ENCODE measurements around the gene B3GNT3.

B3GNT3 gene, protein sequence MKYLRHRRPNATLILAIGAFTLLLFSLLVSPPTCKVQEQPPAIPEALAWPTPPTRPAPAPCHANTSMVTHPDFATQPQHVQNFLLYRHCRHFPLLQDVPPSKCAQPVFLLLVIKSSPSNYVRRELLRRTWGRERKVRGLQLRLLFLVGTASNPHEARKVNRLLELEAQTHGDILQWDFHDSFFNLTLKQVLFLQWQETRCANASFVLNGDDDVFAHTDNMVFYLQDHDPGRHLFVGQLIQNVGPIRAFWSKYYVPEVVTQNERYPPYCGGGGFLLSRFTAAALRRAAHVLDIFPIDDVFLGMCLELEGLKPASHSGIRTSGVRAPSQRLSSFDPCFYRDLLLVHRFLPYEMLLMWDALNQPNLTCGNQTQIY
- total RNA-seq = 0.20 to 0.62 reads per million in 2 donors

DNA sequence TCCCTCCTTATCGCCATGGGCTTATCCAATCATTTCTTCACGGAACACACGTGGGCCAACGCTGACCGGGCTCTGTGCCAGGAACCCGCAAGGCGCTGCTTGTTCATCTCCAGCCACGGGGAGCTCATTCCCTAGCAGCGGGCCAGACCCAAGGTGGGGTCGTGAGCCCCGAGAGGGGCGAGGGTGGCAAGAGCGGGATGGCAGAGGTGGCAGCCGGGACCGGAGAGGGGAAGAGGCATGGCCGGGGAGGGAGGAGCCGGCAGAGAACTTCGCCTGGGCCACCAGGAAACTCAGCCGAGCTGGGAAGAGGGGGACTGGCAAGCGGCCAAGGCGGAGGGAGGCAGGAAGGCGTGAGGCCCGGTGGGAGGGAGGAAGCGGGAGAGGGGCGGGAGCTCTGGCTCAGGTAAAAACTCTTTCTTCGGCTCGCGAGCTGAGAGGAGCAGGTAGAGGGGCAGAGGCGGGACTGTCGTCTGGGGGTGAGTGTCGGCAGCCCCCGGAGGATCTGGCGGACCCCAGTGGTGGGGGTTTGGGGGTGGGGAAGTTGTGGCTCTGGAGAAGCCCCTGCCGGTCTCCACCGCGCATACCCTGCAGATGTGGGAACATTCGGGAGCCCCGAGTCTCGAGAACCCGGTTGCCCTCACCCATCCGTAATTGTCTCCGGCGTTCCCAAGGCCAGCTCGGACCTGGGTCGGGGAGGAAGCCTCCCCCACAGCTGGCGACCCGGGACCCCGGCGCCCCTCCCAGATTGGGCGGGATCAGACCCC is at the start of gene B3GNT3:
Gene B3GNT3 (plus strand): TSS at position 408 of the 764 bp plus-strand sequence. CDS start 12,670 bp downstream, outside the sequence.
- DNase-seq = no peak

DNA sequence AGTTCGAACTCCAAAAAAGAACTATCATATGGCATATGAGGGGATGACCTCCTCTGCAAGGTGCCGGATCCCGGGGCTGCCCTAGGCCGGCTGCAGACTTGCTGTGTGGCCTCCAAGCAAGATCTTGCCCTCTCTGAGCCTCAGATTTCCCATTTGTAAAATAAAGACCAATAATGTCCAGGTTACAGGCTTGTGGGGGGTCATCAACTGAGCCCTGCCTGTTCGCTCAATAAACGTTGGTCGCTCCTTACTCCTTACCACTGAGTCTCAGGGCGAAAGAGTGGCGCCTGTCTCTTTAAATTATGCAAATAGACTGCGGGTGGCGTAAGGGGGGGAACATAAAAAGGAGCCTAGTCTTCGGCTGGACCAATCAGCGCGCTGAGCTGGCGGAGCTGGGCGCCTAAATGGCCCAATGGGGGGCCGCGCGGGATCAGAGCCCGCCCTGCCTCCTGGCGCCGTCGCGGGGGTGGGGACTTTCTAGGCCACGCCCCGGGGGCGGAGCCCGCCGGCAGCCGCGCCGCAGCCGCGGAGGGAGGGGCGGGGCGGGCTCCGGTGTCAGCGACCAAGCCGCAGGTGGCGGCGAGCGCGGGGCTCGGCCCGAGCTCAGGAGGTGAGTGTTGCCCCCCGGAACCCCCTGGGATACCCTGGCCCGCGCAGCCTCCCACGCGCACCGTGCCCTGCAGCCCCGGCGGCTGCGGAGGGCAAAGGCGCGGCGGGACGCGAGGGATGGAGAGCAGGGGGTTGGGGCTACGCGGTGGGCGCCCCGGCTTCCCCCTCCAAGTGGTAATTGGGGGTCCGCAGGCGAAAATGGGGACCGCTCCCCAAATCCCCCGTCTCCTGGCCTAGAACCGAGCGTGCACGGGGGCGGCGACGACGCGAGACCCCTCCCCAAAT is 47.5 kb upstream of the B3GNT3 start:
- peak; percentile 89 to 97 (median 90) for DNase-seq

- DNase-seq = no peak
Observed at GRCh38 chr19:17748884-17749638, 45.9 kb upstream of the B3GNT3 start.

DNA sequence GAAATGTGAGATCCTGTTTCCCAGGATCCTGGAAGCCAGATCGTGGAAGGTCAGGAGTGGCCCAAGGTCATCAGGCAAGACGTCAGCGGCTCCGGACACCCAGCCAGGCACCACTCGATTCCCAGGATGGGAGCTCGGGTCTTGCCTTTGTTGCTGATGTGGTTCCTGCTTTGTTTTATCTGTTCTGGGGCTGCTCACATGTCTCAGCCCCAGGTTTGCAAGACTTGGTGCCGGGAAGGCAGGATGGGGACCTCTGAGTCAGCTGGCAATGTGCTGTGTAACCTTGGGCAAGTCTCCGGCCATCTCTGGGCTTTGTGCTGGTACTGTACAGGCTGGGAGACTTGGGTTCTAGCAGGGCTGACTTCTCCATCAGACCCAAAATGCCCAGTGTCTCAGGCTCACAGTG is 45.0 kb upstream of the B3GNT3 start:
- peak in 1 of 5 experiments; percentile 38 for DNase-seq

GRCh38 chr19:17751103-17751911 is 43.6 kb upstream of the B3GNT3 start, which contains the start of gene FCHO1:
FCHO1 (plus strand) TSS chr19:17751477; CDS start chr19:17755165, 3,688 bp downstream.
- DNase-seq = peak; percentile 71 to 95 (median 82)

DNA sequence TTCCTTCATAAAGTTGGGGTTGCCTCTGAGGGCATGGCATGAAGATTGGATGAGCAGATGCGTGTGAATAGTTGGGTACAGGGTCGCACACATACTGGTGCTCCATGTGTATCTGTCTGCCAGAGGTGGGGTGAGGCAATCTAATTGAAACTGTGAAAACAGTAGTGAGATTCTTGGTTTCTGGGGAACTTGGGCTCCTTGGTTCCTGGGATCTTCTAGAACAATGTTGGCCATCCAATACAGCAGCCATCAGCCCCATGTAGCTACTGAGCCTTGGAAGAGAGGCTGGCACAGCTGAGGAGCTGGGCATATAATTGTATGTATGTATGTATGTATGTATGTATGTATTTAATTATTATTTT is 43.0 kb upstream of the B3GNT3 start:
- peak in 1 of 5 experiments; percentile 26 for DNase-seq

- DNase-seq = no peak
Observed at GRCh38 chr19:17752865-17753639, 41.9 kb upstream of the B3GNT3 start.

DNA sequence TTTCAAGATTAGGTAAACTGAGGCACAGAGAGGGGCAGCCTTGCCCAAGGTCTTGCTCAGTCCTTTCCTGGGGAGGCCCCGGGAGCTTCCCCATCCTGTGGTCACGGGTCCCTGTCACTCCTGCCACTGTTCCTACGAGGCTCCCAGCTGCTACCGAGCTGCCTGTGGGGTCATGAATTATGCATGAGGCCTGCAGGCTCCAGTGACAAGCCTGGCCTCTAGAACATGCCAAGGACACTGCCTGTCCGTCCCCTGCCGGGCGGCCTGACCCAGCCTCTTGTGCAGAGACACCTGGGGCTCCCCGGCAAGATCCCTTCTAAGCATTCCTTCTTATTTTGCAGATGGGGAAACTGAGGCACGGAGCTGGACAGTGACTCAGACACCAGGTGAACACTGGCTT is 41.0 kb upstream of the B3GNT3 start:
- DNase-seq = no peak

DNA sequence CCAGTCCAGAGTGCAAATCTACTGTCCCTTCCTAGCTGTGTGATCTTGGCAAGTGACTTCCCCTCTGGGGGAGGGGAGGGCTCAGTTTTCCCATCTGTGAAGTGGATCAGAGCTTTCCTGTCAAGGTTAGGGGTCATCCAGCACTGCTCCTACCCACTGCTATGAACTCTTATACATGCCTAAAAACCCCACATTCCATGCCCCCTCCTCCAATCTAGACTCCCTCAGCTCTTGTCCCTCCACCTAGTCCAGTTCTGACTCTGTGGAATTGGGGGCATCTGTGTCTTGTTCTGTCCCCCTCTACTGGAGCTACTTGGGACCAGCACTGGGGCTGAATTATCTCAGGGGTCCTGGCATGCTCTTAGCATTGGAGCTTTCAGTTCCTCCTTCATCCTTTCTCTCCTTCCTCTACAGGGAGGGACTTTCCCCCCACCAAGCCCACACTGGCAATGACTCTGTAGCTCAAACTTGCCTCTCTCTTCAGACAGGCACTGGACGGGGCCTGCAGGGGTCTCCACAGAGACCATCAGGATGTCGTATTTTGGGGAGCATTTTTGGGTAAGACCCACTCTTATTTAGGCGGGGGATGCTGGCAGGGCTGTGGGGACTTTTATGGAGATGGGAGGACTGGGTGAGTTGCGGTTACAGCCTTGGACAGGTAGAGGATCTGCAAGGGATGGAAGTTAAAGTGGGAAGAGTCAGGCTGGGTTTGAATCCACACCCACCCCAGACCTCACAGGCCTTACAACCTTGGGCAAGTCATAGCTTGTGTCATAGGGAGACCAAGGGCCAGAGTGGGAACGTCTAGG is 40.1 kb upstream of the B3GNT3 start:
- no peak for DNase-seq

- DNase-seq = no peak
Observed at GRCh38 chr19:17755443-17755890, 39.5 kb upstream of the B3GNT3 start.

GRCh38 chr19:17755977-17756670 is 38.8 kb upstream of the B3GNT3 start:
- peak in 2 of 5 experiments; percentile 31 to 68 for DNase-seq

GRCh38 chr19:17757125-17757524 is 37.8 kb upstream of the B3GNT3 start:
- DNase-seq = no peak

DNA sequence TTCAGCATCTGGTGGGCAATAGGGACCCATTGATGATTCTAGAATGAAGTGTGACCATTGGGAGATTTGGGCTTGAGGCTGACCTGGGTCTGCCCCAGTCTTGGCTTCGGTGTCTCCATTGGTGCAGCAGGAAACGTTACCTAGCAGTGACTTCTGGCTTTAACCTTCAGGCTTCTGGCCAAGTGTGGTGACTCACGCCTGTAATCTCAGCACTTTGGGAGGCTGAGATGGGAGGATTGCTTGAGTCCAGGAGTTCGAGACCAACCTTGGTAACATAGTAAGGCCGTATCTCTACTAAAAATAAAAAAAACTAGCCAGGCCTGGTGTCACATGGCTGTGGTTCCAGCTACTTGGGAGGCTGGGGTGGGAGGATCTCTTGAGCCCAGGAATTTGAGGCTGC is 36.4 kb upstream of the B3GNT3 start:
- DNase-seq = no peak

DNA sequence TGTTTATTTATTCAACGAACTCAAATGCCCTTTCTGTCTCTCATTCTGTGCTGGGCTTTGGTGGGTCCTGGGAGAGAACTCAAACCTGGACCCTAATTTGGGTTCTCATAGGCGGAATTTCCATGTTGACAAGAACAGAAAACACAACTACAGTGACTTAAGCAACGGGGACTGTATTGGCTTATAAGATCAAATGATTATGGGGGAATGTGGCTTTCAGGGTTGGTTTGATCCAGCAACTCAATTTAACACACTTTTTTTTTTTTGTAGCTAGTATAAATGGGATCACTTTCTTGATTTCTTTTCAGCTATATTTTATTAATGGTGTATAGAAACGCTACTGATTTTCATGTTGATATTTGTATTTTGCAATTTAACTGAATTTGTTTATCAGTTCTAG is 33.8 kb upstream of the B3GNT3 start:
- DNase-seq = no peak

DNA sequence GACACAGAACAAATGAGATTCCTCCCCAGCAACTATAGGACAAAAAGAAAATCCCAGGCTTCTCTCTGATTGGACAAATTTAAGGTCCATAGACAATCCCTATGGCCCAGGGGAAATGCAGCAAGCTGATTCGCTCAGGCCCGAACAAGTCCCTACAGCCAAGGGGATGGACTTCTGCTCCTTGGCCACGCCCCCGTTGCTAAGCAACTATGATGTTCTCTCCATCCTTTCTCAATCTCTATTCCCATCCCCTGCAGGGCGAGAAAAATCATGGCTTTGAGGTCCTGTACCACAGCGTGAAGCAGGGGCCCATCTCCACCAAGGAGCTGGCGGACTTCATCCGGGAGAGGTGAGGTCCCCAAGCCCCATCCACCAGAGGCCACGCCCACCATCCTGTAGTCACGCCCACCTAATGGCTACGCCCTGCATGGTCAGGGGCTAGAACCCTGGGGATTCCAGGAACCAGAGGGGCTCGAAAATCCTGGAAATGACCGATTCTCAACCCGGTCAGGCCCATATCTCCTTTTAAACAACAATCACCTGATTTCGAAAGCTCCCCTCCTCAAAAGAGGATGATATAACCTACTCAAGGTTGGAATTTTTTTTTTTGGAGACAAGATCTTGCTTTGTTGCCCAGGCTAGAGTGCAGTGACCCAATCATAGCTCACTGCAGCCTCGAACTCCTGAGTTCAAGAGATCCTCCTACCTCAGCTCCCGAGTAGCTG is 32.3 kb upstream of the B3GNT3 start:
- peak in 1 of 5 experiments; percentile 38 for DNase-seq

GRCh38 chr19:17764348-17764747 is 30.6 kb upstream of the B3GNT3 start:
- DNase-seq = no peak

- DNase-seq = no peak
Observed at GRCh38 chr19:17765069-17765618, 29.8 kb upstream of the B3GNT3 start.
